Astrocyte (in vitro differentiated cells and primary cell): ENCODE results near the gene ADCY1. TPM values are rescaled to one million over a fixed set of nuclear protein-coding genes. Genes with fewer than 3 reads are reported as not detected.

Source experiments
- DNase-seq: peaks from one replicate; pipeline ENCODE4 v3.0.0-alpha.2; 2010; ENCODE audit warnings: low read depth
- FAIRE-seq: peaks from 2 replicates; lab custom pipeline; 2011; peaks lifted over from hg19 to GRCh38; lab: Jason Lieb, UNC
- H2AFZ ChIP-seq: 2 replicates; pipeline ENCODE4 v1.6.0; 2012; ENCODE audit warnings: low read depth, low read length, inconsistent platforms
- H3K27ac ChIP-seq: 2 replicates; pipeline ENCODE4 v1.5.1; 2011; ENCODE audit warnings: low read depth, low read length, inconsistent platforms
- H3K27me3 ChIP-seq: 2 replicates; pipeline ENCODE4 v1.6.0; 2011; ENCODE audit warnings: low read length, inconsistent platforms; ENCODE audit not compliant: insufficient read depth
- H3K36me3 ChIP-seq: 2 replicates; pipeline ENCODE4 v1.5.1; 2011; ENCODE audit warnings: low read length, inconsistent platforms; ENCODE audit not compliant: insufficient read depth
- H3K4me1 ChIP-seq: 2 replicates; pipeline ENCODE4 v1.5.1; 2011; ENCODE audit warnings: low read length, inconsistent platforms; ENCODE audit not compliant: insufficient read depth
- H3K4me2 ChIP-seq: 2 replicates; pipeline ENCODE4 v1.6.0; 2012; ENCODE audit warnings: low read length, inconsistent platforms
- H3K4me3 ChIP-seq: 2 replicates; pipeline ENCODE4 v1.5.1; 2011; ENCODE audit warnings: low read depth, mild to moderate bottlenecking, low read length, inconsistent platforms; ENCODE audit not compliant: insufficient read depth
- H3K79me2 ChIP-seq: 2 replicates; pipeline ENCODE4 v1.6.0; 2012; ENCODE audit warnings: mild to moderate bottlenecking, low read length, inconsistent platforms; ENCODE audit not compliant: insufficient read depth
- H3K9ac ChIP-seq: 2 replicates; pipeline ENCODE4 v1.6.0; 2012; ENCODE audit warnings: mild to moderate bottlenecking, low read length, inconsistent platforms
- H3K9me3 ChIP-seq: 2 replicates; pipeline ENCODE4 v1.5.1; 2012; ENCODE audit warnings: low read depth, mild to moderate bottlenecking, low read length, inconsistent platforms; ENCODE audit not compliant: insufficient read depth
- H4K20me1 ChIP-seq: 2 replicates; pipeline ENCODE4 v1.6.0; 2012; ENCODE audit warnings: low read length, inconsistent platforms; ENCODE audit not compliant: insufficient read depth
- H3K27ac Mint-ChIP-seq: one replicate; pipeline ENCODE4 v1.8.0; 2021; ENCODE audit warnings: mild to moderate bottlenecking, mixed read lengths; ENCODE audit not compliant: unreplicated experiment
- H3K27me3 Mint-ChIP-seq: one replicate; pipeline ENCODE4 v1.8.0; 2021; ENCODE audit warnings: low read depth, mixed read lengths; ENCODE audit not compliant: unreplicated experiment
- H3K36me3 Mint-ChIP-seq: one replicate; pipeline ENCODE4 v1.8.0; 2021; ENCODE audit warnings: low read depth, mixed read lengths; ENCODE audit not compliant: unreplicated experiment
- H3K4me1 Mint-ChIP-seq: one replicate; pipeline ENCODE4 v1.8.0; 2021; ENCODE audit warnings: low read depth, mixed read lengths; ENCODE audit not compliant: unreplicated experiment
- H3K4me3 Mint-ChIP-seq: one replicate; pipeline ENCODE4 v1.8.0; 2021; ENCODE audit warnings: mild to moderate bottlenecking, moderate library complexity, mixed read lengths; ENCODE audit not compliant: unreplicated experiment
- H3K9me3 Mint-ChIP-seq: one replicate; pipeline ENCODE4 v1.8.0; 2021; ENCODE audit warnings: mild to moderate bottlenecking, mixed read lengths; ENCODE audit not compliant: unreplicated experiment
- EZH2 ChIP-seq: IDR thresholded peaks from 2 replicates; pipeline ENCODE4 v1.6.1; 2012; ENCODE audit warnings: mild to moderate bottlenecking, low read length, inconsistent platforms; ENCODE audit not compliant: insufficient read depth
- total RNA-seq: library from RNA; stranded (reverse); gene quantifications from 2 replicates; pipeline ENCODE4 v1.2.1, GENCODE V29; 2021
- TF ChIP-seq, protein P1 (sequence below): IDR thresholded peaks from 2 replicates; pipeline ENCODE4 v1.5.1; 2011; ENCODE audit warnings: low read depth, mild to moderate bottlenecking, inconsistent platforms, low read length, moderate library complexity; ENCODE audit not compliant: insufficient read depth

Gene ADCY1
- total RNA-seq, 1 donor from 2014 or later: 1.6 TPM

DNA sequence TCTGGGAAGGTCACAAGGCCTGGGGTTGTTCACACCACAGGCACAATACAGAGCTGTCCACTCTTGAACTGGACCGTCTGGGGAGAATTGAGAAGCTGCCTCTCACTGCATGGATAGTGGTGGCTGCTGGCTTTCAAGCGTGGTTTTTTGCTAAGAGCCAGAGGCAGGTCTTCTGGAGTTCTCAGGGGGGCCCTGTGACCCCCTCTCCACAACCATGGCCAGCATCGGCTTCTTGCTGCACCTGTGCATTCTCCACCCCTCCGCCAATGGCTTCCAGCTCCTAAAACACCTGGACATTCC is 140.3 kb downstream of the ADCY1 start:
- Mint-ChIP-seq H3K27me3 (peaks cover 7% of the 10 kb centered on the region), H3K4me1 (peaks cover 1% of the 10 kb centered on the region), H3K27ac (no peak overlapping the region), H3K4me3 (no peak overlapping the region), H3K9me3 (no peaks in the 10 kb centered on the region), H3K36me3 (no peaks in the 10 kb centered on the region)
- FAIRE-seq (no peak), DNase-seq (no peak)
- H3K27ac ChIP-seq: no peak overlapping the region
- no peak overlapping the region for H2AFZ ChIP-seq
- H3K4me1 ChIP-seq: no peaks in the 10 kb centered on the region
- H4K20me1 ChIP-seq: no peaks in the 10 kb centered on the region
- H3K36me3 ChIP-seq: no peaks in the 10 kb centered on the region
- no peak overlapping the region for H3K9ac ChIP-seq
- H3K27me3 ChIP-seq: no peaks in the 10 kb centered on the region
- no peak overlapping the region for H3K4me2 ChIP-seq
- no peak for TF ChIP-seq EZH2
- TF ChIP-seq, protein P1, sequence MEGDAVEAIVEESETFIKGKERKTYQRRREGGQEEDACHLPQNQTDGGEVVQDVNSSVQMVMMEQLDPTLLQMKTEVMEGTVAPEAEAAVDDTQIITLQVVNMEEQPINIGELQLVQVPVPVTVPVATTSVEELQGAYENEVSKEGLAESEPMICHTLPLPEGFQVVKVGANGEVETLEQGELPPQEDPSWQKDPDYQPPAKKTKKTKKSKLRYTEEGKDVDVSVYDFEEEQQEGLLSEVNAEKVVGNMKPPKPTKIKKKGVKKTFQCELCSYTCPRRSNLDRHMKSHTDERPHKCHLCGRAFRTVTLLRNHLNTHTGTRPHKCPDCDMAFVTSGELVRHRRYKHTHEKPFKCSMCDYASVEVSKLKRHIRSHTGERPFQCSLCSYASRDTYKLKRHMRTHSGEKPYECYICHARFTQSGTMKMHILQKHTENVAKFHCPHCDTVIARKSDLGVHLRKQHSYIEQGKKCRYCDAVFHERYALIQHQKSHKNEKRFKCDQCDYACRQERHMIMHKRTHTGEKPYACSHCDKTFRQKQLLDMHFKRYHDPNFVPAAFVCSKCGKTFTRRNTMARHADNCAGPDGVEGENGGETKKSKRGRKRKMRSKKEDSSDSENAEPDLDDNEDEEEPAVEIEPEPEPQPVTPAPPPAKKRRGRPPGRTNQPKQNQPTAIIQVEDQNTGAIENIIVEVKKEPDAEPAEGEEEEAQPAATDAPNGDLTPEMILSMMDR: no peak
- H3K9me3 ChIP-seq: no peaks in the 10 kb centered on the region
- H3K79me2 ChIP-seq: no peaks in the 10 kb centered on the region
- no peak overlapping the region for H3K4me3 ChIP-seq

GRCh38 chr7:45715471-45716352 is 141.5 kb downstream of the ADCY1 start:
- no peak overlapping the region for H3K4me2 ChIP-seq

More at GRCh38 chr7:45715471-45716352, 141.5 kb downstream of the ADCY1 start:
- Mint-ChIP-seq H3K36me3 (no peaks in the 10 kb centered on the region), H3K27ac (no peak overlapping the region), H3K4me1 (peaks cover 2% of the 10 kb centered on the region), H3K4me3 (no peak overlapping the region), H3K9me3 (no peaks in the 10 kb centered on the region), H3K27me3 (peaks cover 7% of the 10 kb centered on the region)
- no peaks in the 10 kb centered on the region for H3K79me2 ChIP-seq
- H4K20me1 ChIP-seq: no peaks in the 10 kb centered on the region
- H3K9ac ChIP-seq: no peak overlapping the region
- H3K27ac ChIP-seq: no peak overlapping the region
- H3K4me3 ChIP-seq: no peak overlapping the region
- no peak overlapping the region for H2AFZ ChIP-seq
- H3K27me3 ChIP-seq: no peaks in the 10 kb centered on the region
- H3K9me3 ChIP-seq: no peaks in the 10 kb centered on the region
- no peaks in the 10 kb centered on the region for H3K4me1 ChIP-seq
- no peaks in the 10 kb centered on the region for H3K36me3 ChIP-seq
- DNase-seq: no peak
- FAIRE-seq: no peak
- TF ChIP-seq, protein P1: no peak
- TF ChIP-seq EZH2: no peak
